GM21515 (cell line): ENCODE measurements around the gene MTX1.
"Not testable (repeated sequence)": the region's sequence is repeated elsewhere in the genome, so short reads cannot be mapped to it uniquely, and the experiment has no call there.

Experiments used
- ATAC-seq: cut with Tn5 transposase; IDR thresholded peaks from one replicate; pipeline ENCODE4 v1.9.1; 2021; ENCODE audit not compliant: unreplicated experiment

MTX1 gene, protein sequence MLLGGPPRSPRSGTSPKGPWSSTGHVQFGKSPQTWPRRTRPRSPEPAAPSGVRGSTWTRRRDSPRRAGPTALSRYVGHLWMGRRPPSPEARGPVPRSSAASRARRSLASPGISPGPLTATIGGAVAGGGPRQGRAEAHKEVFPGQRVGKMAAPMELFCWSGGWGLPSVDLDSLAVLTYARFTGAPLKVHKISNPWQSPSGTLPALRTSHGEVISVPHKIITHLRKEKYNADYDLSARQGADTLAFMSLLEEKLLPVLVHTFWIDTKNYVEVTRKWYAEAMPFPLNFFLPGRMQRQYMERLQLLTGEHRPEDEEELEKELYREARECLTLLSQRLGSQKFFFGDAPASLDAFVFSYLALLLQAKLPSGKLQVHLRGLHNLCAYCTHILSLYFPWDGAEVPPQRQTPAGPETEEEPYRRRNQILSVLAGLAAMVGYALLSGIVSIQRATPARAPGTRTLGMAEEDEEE

DNA sequence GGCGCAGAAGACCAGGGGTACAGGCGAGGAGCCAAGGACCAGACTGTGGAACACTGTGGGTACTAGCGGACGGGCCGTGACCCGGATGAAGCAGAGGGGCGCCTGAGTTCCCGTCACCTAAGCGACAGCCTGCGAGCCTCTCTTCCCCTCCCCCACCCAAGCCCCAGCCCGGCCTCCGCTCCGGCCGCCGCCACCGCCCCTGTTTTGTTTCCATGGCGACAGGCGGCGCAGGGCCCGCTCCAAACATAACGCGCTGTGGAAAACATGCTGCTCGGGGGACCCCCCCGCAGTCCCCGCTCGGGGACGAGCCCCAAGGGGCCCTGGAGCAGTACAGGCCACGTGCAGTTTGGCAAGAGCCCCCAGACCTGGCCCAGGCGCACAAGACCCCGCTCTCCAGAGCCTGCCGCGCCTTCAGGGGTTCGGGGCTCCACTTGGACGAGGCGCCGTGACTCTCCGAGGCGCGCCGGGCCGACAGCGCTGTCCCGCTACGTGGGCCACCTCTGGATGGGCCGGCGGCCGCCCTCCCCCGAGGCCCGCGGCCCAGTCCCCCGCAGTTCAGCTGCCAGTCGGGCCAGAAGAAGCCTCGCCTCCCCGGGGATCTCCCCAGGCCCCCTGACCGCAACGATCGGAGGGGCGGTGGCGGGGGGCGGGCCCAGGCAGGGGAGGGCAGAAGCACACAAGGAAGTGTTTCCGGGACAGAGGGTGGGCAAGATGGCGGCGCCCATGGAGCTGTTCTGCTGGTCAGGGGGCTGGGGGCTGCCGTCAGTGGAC is at the start of gene MTX1:
Gene MTX1 (plus strand): TSS at position 155 of the 771 bp plus-strand sequence. CDS start 110 bp downstream, at position 265.
- peak; percentile 61 for ATAC-seq

GRCh38 chr1:155158991-155159390 is 49.5 kb upstream of the MTX1 start:
- no peak for ATAC-seq

DNA sequence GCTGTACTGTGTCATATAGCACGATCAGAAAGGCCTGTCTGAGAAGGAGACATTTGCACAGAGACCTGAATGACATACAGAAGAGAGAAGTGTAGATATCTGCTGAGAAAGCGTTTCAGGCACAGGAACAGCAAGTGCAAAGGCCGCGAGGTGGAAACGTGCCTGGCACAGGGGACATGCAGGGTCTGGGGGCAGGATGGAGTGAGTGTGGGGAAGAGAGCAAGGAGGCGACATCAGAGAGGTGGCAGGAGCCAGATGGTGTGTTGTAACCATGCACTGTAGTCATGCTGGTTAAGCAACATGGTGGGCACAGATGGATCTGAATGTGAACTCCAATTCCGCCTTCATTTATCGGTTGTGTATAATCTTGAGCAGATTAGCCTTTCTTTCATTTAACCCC is 48.4 kb upstream of the MTX1 start:
- ATAC-seq: no peak

DNA sequence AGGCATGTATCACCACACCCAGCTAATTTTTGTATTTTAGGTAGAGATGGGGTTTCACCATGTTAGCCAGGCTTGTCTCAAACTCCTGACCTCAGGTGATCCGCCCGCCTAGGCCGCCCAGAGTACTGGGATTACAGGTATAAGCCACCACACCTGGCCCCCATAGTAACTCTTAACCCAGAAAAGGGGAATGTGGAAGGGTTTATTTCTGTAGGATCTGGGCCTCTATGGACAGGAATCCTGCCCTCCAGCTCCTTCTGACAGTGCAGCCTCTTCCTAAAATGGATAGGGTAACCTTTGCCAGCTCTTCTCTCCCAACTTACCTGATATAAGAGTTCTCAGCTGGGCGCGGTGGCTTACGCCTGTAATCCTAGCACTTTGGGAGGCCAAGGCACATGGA is 45.9 kb upstream of the MTX1 start:
- ATAC-seq: not testable (repeated sequence)

- not testable (repeated sequence) for ATAC-seq
Measured at GRCh38 chr1:155163785-155164184, 44.7 kb upstream of the MTX1 start.

DNA sequence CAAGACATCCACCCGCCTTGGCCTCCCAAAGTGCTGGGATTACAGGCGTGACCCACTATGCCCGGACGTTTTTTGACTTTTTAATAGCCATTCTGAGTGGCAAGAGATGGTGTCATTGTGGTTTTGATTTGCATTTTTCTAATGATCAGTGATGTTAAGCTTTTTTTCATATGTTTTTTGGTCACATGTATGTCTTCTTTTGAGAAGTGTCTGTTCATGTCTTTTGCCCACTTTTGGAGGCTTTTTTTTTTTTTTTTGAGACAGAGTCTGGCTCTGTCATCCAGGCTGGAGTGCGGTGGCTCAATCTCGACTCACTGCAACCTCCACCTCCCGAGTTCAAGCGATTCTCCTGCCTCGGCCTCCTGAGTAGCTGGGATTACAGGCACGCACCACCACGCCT is 43.9 kb upstream of the MTX1 start:
- not testable (repeated sequence) for ATAC-seq

DNA sequence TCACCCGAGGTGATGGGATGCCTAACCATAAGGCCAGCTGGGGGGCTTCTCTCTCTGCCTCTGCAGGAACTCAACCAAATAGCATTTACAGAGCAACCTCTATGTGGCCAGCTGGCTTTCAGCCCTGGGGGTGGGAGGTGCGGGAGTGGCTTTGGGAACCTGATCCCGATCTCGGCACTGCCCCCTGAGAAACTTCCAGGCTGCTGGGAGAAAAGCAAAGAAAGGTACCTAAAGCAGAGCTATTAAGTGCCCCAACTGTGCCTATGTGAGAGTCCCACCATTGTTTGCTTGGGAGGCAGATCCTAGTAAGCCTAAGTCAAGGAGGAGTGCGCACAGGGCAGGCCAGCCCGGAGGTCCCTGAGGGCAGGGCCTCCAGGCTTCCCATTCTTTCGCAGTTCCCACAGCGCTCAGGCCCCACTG is 42.4 kb upstream of the MTX1 start:
- no peak for ATAC-seq

DNA sequence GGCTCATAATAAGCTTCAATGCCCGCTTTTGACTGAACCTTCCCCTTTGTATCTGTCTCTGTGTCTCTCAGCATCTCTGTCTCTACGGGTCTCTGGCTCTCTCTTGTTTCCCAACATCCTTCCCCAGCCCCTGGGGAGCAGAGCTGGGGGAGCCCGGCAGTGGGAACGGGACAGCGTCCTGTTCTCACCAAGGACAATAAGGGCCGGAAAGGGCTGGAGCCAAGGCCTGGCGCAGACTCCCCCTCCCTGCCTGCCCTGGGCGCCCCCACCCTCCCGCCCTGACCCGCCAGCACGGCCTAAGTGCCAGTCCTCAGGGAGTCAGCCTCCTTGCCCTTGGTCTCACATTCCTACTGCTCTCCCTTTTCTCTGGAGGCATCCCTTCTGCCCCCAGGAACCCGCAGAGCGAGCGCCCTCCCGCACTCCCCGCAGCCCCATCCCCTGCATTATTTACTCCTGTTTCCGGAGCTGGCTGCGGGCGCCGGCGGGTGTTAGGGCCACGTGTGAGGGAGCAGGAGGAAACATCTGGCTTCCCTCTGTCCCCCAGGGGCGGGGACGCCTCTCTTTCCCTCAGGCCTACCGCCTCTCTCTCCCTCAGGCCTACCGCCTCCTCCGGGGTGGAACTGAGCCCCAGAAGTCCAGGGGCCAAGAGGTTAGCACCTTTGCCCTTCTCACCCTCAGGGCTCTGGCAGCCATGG is 41.9 kb upstream of the MTX1 start:
- ATAC-seq: no peak

- no peak for ATAC-seq
Measured at GRCh38 chr1:155167166-155168104, 41.1 kb upstream of the MTX1 start.

GRCh38 chr1:155168105-155168445 is 40.4 kb upstream of the MTX1 start:
- not testable (repeated sequence) for ATAC-seq

DNA sequence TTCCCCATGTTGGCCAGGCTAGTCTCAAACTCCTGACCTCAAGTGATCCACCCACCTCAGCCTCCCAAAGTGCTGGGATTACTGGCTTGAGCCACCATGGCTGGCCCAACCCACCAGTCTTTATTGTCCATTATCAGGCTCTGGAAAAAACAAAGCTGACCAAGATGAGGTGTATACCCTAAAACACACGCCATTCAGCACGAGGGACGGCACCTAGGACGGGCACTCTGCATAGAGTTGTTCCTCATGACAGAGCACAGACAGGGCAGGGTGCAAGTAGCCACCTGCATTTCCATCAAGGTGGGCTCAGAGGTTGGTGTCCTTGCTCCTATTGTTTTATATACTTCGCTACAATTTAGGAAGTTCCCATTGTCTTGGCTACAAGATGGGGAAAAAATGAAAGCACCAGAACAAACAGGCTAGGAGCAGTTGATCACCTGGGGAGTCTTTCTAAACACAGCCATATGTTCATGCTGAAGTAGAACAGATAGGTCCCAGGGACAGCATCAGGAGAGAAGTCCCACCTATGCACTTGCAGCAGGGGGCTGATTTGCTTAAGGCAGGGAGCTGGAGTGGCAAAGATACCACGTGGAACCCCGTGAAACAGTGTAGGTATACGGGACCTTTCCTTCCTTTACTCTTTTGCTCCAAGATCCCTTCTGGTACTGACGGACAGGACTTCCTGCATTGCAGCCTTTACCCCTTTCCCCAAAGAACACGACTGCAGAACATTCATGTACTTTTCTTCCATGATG is 39.9 kb upstream of the MTX1 start:
- no peak for ATAC-seq

DNA sequence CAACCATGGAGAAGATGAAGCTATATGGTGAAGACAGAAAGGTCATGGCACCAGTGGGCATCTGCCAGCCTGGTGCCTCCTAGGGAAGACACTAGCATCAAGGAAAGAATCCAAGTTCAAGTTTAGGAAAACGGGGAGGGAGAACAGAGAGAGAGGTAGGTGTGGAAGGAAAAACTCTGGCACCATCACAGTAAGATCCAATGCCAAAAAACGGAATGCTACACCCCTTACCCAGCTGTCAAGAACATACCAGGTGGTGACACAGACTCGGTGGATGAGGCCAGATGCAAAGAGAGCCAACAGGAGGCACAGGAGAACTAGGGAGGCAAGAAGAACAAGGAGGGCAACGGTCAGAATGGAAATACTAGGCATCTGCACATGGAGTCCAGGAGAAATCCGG is 39.0 kb upstream of the MTX1 start:
- ATAC-seq: no peak

DNA sequence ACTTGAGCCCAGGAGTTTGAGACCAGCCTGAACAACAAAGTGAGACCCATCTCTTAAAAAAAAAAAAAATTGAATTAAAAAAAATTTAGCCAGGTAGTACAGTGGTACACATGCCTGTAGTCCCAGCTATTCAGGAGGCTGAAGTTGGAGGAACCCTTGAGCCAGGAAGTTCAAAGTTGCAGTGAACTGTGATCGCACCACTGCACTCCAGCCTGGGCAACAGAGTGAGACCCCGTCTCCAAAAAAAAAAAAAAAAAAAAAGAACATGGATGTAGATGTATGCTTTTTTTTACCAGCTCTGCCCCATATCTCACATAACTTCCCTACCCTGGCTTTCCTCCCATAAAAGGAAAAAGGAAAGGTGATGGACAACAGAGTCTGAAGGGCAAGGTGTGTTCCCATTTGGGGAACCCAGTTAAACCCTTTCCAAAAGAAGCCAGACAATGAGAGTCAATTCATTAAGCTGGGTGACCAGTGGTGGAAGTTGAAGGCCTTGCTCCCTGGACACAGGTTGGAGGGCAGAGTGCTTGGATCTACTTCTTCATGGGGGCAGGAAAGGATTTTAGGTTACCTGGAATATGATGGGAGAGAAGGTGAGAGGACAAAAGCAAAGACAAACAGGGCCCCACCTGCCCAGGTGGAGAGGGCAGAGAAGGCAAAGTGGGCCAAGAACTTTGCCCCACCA is 38.3 kb upstream of the MTX1 start:
- ATAC-seq: no peak

- ATAC-seq: no peak
Measured at GRCh38 chr1:155170806-155171205, 37.7 kb upstream of the MTX1 start.

DNA sequence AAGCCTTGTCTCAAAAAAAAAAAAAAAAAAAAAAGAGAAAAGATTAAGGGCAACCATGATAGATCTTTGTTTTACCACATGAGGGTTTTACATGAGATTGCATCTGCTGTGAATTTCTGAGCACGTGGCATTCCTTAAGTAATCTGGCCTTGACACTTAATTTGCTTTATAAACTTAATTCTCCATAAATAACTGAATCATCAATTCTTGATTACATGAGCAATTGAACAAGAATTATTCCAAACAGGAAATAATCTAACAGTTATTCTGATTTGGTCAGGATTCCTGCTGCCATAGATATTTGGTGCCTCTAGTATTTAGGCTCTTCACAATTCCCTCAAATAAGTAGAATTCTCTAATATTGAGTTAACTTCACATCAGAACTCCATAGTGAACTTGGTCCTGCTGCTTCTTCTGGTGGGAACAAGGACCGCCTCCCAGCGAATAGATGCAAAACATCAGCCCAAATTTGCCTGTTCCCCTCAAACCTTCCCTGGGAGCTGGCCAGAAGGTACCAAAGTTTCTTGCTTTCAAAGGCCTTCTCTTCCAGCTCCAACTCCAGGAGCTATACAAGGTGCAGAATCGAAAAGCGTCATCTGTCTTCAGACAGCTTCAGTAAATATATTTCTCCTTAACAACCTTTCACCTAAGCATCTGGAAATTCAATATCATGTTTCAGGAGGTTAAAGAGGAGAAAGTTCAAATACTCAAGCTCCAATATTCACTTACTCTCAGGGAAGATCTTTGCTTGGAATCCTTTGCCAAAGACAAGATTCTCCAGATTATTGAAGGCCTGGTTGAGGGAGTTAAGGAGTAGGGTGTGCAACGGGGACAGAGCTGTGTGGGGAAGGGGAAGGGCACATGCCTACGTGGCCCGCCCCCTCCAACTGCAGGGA is 36.4 kb upstream of the MTX1 start:
- no peak for ATAC-seq

- ATAC-seq: peak; percentile 61
Measured at GRCh38 chr1:155172732-155173477, 35.6 kb upstream of the MTX1 start, which contains the start of gene KRTCAP2. KRTCAP2 (minus strand) TSS chr1:155173304; CDS start chr1:155173224, 80 bp downstream.
